CD4-positive, alpha-beta T cell treated with Interleukin-15 for 1 hour (primary cell): ENCODE measurements around the gene PHF2.

Experiments used
- DNase-seq: peaks from one replicate; pipeline ENCODE4 v3.0.0-alpha.2; 2020

PHF2 gene

DNA sequence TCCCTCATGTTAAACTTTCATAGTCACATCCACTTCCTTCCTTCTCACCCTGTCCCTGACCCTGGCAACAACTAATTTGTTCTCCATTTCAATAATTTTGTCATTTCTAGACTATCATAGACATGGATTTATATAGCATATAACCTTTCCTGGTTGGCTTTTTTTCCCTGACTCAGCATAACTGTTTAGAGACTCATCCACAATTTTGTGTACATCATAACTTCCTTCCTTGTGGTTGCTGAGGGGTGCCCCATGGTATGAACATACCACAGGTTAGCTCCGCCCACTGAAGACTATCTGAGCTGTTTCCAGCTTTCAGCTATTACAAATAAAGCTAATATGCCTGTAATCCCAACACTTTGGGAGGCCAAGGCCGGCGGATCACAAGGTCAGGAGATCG is 137.3 kb downstream of the PHF2 start:
- DNase-seq, result no peak

DNA sequence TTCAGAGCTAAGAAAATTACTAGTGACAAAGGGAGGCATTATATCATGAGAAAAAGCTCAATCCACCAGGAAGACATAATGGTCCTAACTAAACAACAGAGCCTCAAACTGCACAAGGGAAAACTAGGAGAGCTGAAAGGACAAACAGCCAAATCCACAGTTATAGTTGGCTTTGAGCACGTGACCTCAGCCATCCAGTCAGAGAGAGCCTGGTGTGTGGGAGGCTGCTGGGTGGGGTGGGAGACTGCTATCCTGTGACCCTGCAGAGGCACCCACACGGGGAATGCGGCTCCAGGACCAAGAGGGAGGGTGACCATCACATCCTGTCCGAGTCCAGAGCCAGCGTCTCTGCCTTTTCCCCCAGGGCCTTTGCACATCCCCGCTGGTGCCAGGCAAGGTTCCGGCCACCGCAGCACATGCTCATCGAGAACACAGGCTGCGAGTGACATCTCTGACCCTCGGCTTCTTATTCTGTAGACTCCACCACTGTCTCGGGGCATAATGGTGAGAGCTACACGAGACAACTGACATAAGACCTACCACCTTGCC is 145.1 kb downstream of the PHF2 start:
- DNase-seq, result no peak

DNA sequence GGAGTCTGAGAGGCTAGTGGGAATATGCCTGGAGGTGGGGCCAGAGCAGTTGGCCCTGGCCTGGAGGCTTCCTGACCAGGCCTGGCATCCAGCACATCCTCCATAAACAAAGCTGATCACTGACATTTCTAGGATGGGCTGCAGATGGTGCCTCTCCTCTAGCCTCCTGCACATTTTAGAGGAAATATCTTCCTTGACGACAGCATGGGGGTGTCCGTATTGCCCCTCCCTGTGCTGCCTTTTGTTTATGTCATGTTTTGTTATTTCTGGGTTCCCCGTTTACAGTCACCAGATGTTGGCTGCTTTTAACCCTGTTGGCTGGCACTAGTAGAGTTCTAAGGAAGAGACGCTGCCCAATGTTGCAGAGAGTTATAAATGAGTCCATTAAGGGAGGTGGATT is 148.5 kb downstream of the PHF2 start:
- no peak for DNase-seq

DNA sequence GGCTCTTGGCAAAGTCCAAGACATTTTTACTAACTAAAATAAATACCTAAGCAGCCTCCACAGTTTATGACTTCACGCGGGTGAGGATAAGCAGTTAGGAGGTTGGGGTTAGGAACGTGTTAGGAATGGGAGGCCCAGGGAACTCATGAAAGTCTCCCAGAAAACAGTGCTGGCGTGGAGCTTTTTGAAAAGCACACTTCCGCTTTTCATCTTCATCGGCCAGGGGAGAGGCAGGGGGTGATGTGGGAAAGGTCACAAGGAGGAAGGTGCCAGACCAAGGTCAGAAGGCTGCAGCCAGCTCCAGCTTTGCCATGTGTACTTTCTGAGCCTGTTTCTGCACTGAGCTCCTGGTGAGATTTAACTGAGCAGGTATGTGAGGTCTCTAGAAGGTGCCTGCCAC is 149.0 kb downstream of the PHF2 start:
- DNase-seq, result no peak

DNA sequence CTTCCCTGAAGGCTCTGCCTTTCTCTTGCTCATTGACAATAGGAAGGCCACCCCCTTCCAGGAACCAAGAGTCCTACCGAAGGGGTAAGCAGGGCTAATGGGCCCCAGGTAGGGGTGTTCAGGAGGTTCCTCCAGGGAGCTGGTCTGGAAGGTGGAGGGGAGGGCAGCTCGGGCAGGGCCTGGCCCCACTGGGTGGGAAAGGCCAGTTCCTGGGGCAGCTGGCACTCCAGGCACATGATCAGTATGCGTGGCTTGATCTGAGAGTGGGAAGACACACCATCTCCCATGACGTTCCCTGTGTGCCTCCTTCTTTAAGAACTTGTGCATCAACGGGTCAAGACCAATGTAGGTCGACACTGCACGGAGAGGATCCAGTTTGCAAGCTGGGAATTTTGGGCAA is 149.8 kb downstream of the PHF2 start:
- DNase-seq, result no peak
